ENCODE results near the gene PRKCH. TPM values are rescaled to one million over a fixed set of nuclear protein-coding genes. Genes with fewer than 3 reads are reported as not detected.

The PRKCH gene
- total RNA-seq, 3 donors from 2014 or later, result 109 to 141 (median 134) TPM

GRCh38 chr14:61335671-61336275 lies 14.4 kb downstream of the PRKCH start:
- Mint-ChIP-seq H3K4me3 (peak overlapping the region; percentile 73), H3K9me3 (peaks cover 3% of the 10 kb centered on the region), H3K27me3 (ENCODE audit: low read depth) (no peaks in the 10 kb centered on the region), H3K36me3 (ENCODE audit: insufficient read depth) (peaks cover 15% of the 10 kb centered on the region), H3K4me1 (ENCODE audit: low read depth) (peaks cover 82% of the 10 kb centered on the region)
- no peak for DNase-seq
- peak; percentile 73 for ATAC-seq

GRCh38 chr14:61337893-61338292 lies 16.5 kb downstream of the PRKCH start:
- Mint-ChIP-seq H3K36me3 (ENCODE audit: insufficient read depth) (peaks cover 18% of the 10 kb centered on the region), H3K4me1 (ENCODE audit: low read depth) (peaks cover 89% of the 10 kb centered on the region), H3K27me3 (ENCODE audit: low read depth) (no peaks in the 10 kb centered on the region), H3K4me3 (peak overlapping the region; percentile 36), H3K9me3 (peaks cover 3% of the 10 kb centered on the region)
- ATAC-seq (peak; percentile 26 to 32), DNase-seq (peak; percentile 65)

- peaks cover 18% of the 10 kb centered on the region for H3K36me3 Mint-ChIP-seq (ENCODE audit: insufficient read depth)
- no peaks in the 10 kb centered on the region for H3K27me3 Mint-ChIP-seq (ENCODE audit: low read depth)
- H3K4me3 Mint-ChIP-seq, result peak overlapping the region; percentile 36
- peaks cover 3% of the 10 kb centered on the region for H3K9me3 Mint-ChIP-seq
- DNase-seq (no peak), ATAC-seq (no peak)
- H3K4me1 Mint-ChIP-seq (ENCODE audit: low read depth), result peaks cover 89% of the 10 kb centered on the region
These were observed 17.1 kb downstream of the PRKCH start for GRCh38 chr14:61338457-61338856.

- ATAC-seq (no peak), DNase-seq (no peak)
- Mint-ChIP-seq H3K4me3 (peak overlapping the region; percentile 42), H3K9me3 (peaks cover 3% of the 10 kb centered on the region), H3K27me3 (ENCODE audit: low read depth) (no peaks in the 10 kb centered on the region), H3K4me1 (ENCODE audit: low read depth) (peaks cover 91% of the 10 kb centered on the region), H3K36me3 (ENCODE audit: insufficient read depth) (peaks cover 21% of the 10 kb centered on the region)
These were observed 20.2 kb downstream of the PRKCH start for GRCh38 chr14:61341275-61342206.

- peaks cover 21% of the 10 kb centered on the region for H3K36me3 Mint-ChIP-seq (ENCODE audit: insufficient read depth)
- H3K4me3 Mint-ChIP-seq, result peak overlapping the region; percentile 76
- ATAC-seq (peak; percentile 76 to 79), DNase-seq (peak; percentile 78)
- peaks cover 3% of the 10 kb centered on the region for H3K9me3 Mint-ChIP-seq
- no peaks in the 10 kb centered on the region for H3K27me3 Mint-ChIP-seq (ENCODE audit: low read depth)
- peaks cover 96% of the 10 kb centered on the region for H3K4me1 Mint-ChIP-seq (ENCODE audit: low read depth)
These were observed 21.1 kb downstream of the PRKCH start for GRCh38 chr14:61342486-61342885.

GRCh38 chr14:61342932-61343331 lies 21.6 kb downstream of the PRKCH start:
- peaks cover 3% of the 10 kb centered on the region for H3K9me3 Mint-ChIP-seq
- DNase-seq (no peak), ATAC-seq (no peak)
- H3K27me3 Mint-ChIP-seq (ENCODE audit: low read depth), result no peaks in the 10 kb centered on the region
- H3K4me1 Mint-ChIP-seq (ENCODE audit: low read depth), result peaks cover 96% of the 10 kb centered on the region
- H3K36me3 Mint-ChIP-seq (ENCODE audit: insufficient read depth), result peaks cover 24% of the 10 kb centered on the region
- peak overlapping the region; percentile 76 for H3K4me3 Mint-ChIP-seq

GRCh38 chr14:61343471-61343870 lies 22.1 kb downstream of the PRKCH start:
- Mint-ChIP-seq H3K4me3 (peak overlapping the region; percentile 86), H3K36me3 (ENCODE audit: insufficient read depth) (peaks cover 24% of the 10 kb centered on the region), H3K9me3 (peaks cover 3% of the 10 kb centered on the region), H3K4me1 (ENCODE audit: low read depth) (peaks cover 96% of the 10 kb centered on the region), H3K27me3 (ENCODE audit: low read depth) (no peaks in the 10 kb centered on the region)
- ATAC-seq (no peak), DNase-seq (no peak)

GRCh38 chr14:61343991-61344405 lies 22.6 kb downstream of the PRKCH start:
- peaks cover 96% of the 10 kb centered on the region for H3K4me1 Mint-ChIP-seq (ENCODE audit: low read depth)
- peak; percentile 23 to 39 for ATAC-seq
- H3K36me3 Mint-ChIP-seq (ENCODE audit: insufficient read depth), result peaks cover 23% of the 10 kb centered on the region
- H3K27me3 Mint-ChIP-seq (ENCODE audit: low read depth), result no peaks in the 10 kb centered on the region
- DNase-seq, result no peak
- peak overlapping the region; percentile 86 for H3K4me3 Mint-ChIP-seq
- H3K9me3 Mint-ChIP-seq, result peaks cover 3% of the 10 kb centered on the region

- Mint-ChIP-seq H3K36me3 (ENCODE audit: insufficient read depth) (peaks cover 25% of the 10 kb centered on the region), H3K4me3 (peak overlapping the region; percentile 86), H3K27me3 (ENCODE audit: low read depth) (no peaks in the 10 kb centered on the region), H3K4me1 (ENCODE audit: low read depth) (peaks cover 98% of the 10 kb centered on the region), H3K9me3 (peaks cover 7% of the 10 kb centered on the region)
- ATAC-seq, result no peak
- no peak for DNase-seq
These were observed 23.2 kb downstream of the PRKCH start for GRCh38 chr14:61344437-61345150.

- Mint-ChIP-seq H3K27me3 (ENCODE audit: low read depth) (no peaks in the 10 kb centered on the region), H3K4me3 (peak overlapping the region; percentile 86), H3K9me3 (peaks cover 7% of the 10 kb centered on the region), H3K4me1 (ENCODE audit: low read depth) (peaks cover 98% of the 10 kb centered on the region), H3K36me3 (ENCODE audit: insufficient read depth) (peaks cover 24% of the 10 kb centered on the region)
- DNase-seq (no peak), ATAC-seq (no peak)
These were observed 23.7 kb downstream of the PRKCH start for GRCh38 chr14:61345151-61345482.

- ATAC-seq, result no peak
- H3K27me3 Mint-ChIP-seq (ENCODE audit: low read depth), result no peaks in the 10 kb centered on the region
- peaks cover 98% of the 10 kb centered on the region for H3K4me1 Mint-ChIP-seq (ENCODE audit: low read depth)
- peaks cover 16% of the 10 kb centered on the region for H3K36me3 Mint-ChIP-seq (ENCODE audit: insufficient read depth)
- H3K4me3 Mint-ChIP-seq, result peak overlapping the region; percentile 83
- H3K9me3 Mint-ChIP-seq, result peaks cover 3% of the 10 kb centered on the region
- DNase-seq, result no peak
These were observed 24.8 kb downstream of the PRKCH start for GRCh38 chr14:61346221-61346620.

GRCh38 chr14:61346793-61347192 lies 25.4 kb downstream of the PRKCH start:
- ATAC-seq, result no peak
- Mint-ChIP-seq H3K9me3 (peaks cover 3% of the 10 kb centered on the region), H3K4me3 (peak overlapping the region; percentile 83), H3K4me1 (ENCODE audit: low read depth) (peaks cover 98% of the 10 kb centered on the region), H3K27me3 (ENCODE audit: low read depth) (no peaks in the 10 kb centered on the region), H3K36me3 (ENCODE audit: insufficient read depth) (peaks cover 15% of the 10 kb centered on the region)
- DNase-seq, result no peak

GRCh38 chr14:61347826-61348443 lies 26.6 kb downstream of the PRKCH start:
- peak in 1 of 2 donors; percentile 20 for ATAC-seq
- H3K36me3 Mint-ChIP-seq (ENCODE audit: insufficient read depth), result peaks cover 16% of the 10 kb centered on the region
- peaks cover 3% of the 10 kb centered on the region for H3K9me3 Mint-ChIP-seq
- H3K4me3 Mint-ChIP-seq, result peak overlapping the region; percentile 83
- no peaks in the 10 kb centered on the region for H3K27me3 Mint-ChIP-seq (ENCODE audit: low read depth)
- peaks cover 98% of the 10 kb centered on the region for H3K4me1 Mint-ChIP-seq (ENCODE audit: low read depth)
- no peak for DNase-seq
